ENCODE measurements around the gene PITRM1. TPM values are rescaled to one million over a fixed set of nuclear protein-coding genes. Genes with fewer than 3 reads are reported as not detected.

The PITRM1 gene
- total RNA-seq, 1 experiment from 2014 or later = 70.4 TPM

GRCh38 chr10:3185386-3185785 is 12.8 kb upstream of the PITRM1 start:
- no peak for DNase-seq
- no peaks in the 10 kb centered on the region for H3K9me3 Mint-ChIP-seq (ENCODE audit: low read depth, unreplicated experiment)
- CTCF ChIA-PET = interaction anchor here (0.7 kb wide), 2 partner anchors 110 to 242 kb away, joined by 3 to 7 read pairs; no protein-coding TSS in a partner anchor
- no peaks in the 10 kb centered on the region for H3K36me3 Mint-ChIP-seq (ENCODE audit: insufficient read depth, unreplicated experiment)
- intact Hi-C loops (cut with micrococcal nuclease; ENCODE audit: unreplicated experiment) = no loop called here
- no peak overlapping the region for H3K4me3 Mint-ChIP-seq (ENCODE audit: low read depth, unreplicated experiment)
- no peak overlapping the region for H3K27ac Mint-ChIP-seq (ENCODE audit: unreplicated experiment)
- TF ChIP-seq, protein P1, sequence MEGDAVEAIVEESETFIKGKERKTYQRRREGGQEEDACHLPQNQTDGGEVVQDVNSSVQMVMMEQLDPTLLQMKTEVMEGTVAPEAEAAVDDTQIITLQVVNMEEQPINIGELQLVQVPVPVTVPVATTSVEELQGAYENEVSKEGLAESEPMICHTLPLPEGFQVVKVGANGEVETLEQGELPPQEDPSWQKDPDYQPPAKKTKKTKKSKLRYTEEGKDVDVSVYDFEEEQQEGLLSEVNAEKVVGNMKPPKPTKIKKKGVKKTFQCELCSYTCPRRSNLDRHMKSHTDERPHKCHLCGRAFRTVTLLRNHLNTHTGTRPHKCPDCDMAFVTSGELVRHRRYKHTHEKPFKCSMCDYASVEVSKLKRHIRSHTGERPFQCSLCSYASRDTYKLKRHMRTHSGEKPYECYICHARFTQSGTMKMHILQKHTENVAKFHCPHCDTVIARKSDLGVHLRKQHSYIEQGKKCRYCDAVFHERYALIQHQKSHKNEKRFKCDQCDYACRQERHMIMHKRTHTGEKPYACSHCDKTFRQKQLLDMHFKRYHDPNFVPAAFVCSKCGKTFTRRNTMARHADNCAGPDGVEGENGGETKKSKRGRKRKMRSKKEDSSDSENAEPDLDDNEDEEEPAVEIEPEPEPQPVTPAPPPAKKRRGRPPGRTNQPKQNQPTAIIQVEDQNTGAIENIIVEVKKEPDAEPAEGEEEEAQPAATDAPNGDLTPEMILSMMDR (IDR thresholded peaks at IDR 0.05; ENCODE audit: unreplicated experiment) = no peak
- peaks cover 22% of the 10 kb centered on the region for H3K27me3 Mint-ChIP-seq (ENCODE audit: unreplicated experiment)
- H3K4me1 Mint-ChIP-seq (ENCODE audit: low read depth, unreplicated experiment) = no peaks in the 10 kb centered on the region
- BruUV-seq (replicated peaks) = no TSS peak

GRCh38 chr10:3180355-3181025 is 7.9 kb upstream of the PITRM1 start:
- intact Hi-C loops (cut with micrococcal nuclease; ENCODE audit: unreplicated experiment) = no loop called here

GRCh38 chr10:3179174-3179573 is 6.6 kb upstream of the PITRM1 start:
- TF ChIP-seq, protein P1 (IDR thresholded peaks at IDR 0.05; ENCODE audit: unreplicated experiment) = no peak
- Mint-ChIP-seq H3K27me3 (ENCODE audit: unreplicated experiment) (peaks cover 61% of the 10 kb centered on the region), H3K4me1 (ENCODE audit: low read depth, unreplicated experiment) (no peaks in the 10 kb centered on the region), H3K36me3 (ENCODE audit: insufficient read depth, unreplicated experiment) (no peaks in the 10 kb centered on the region), H3K27ac (ENCODE audit: unreplicated experiment) (no peak overlapping the region), H3K9me3 (ENCODE audit: low read depth, unreplicated experiment) (no peaks in the 10 kb centered on the region), H3K4me3 (ENCODE audit: low read depth, unreplicated experiment) (no peak overlapping the region)
- DNase-seq = no peak
- CTCF ChIA-PET = no interaction called here
- BruUV-seq (replicated peaks) = no TSS peak
- intact Hi-C loops (cut with micrococcal nuclease; ENCODE audit: unreplicated experiment) = no loop called here

More at GRCh38 chr10:3180355-3181025, 7.9 kb upstream of the PITRM1 start:
- TF ChIP-seq, protein P1 (IDR thresholded peaks at IDR 0.05; ENCODE audit: unreplicated experiment) = no peak
- H3K4me1 Mint-ChIP-seq (ENCODE audit: low read depth, unreplicated experiment) = no peaks in the 10 kb centered on the region
- no TSS peak for BruUV-seq (replicated peaks)
- H3K4me3 Mint-ChIP-seq (ENCODE audit: low read depth, unreplicated experiment) = no peak overlapping the region
- no peak overlapping the region for H3K27ac Mint-ChIP-seq (ENCODE audit: unreplicated experiment)
- H3K9me3 Mint-ChIP-seq (ENCODE audit: low read depth, unreplicated experiment) = no peaks in the 10 kb centered on the region
- no peak for DNase-seq
- CTCF ChIA-PET = no interaction called here
- no peaks in the 10 kb centered on the region for H3K36me3 Mint-ChIP-seq (ENCODE audit: insufficient read depth, unreplicated experiment)
- peaks cover 57% of the 10 kb centered on the region for H3K27me3 Mint-ChIP-seq (ENCODE audit: unreplicated experiment)

DNA sequence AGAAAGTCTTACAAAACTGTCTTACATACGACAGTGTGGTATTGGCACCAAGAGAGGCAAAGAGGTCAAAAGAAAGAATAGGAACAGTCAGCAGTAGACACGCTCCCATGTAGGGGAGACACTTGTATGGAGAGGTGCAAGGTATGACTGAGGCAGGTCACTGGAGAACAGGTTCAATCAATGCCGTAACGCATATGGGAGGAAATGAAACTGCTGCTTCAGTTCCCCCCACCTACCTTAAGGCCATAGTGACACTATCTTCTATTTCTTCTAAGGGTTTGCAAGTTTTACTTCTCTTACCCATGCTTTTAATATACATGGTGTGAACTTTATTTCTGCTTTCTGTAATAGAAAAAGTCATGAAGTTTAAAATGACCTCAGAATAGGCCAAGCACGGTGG is 5.5 kb upstream of the PITRM1 start:
- Mint-ChIP-seq H3K4me3 (ENCODE audit: low read depth, unreplicated experiment) (no peak overlapping the region), H3K27me3 (ENCODE audit: unreplicated experiment) (peaks cover 53% of the 10 kb centered on the region), H3K4me1 (ENCODE audit: low read depth, unreplicated experiment) (peaks cover 4% of the 10 kb centered on the region), H3K9me3 (ENCODE audit: low read depth, unreplicated experiment) (no peaks in the 10 kb centered on the region), H3K27ac (ENCODE audit: unreplicated experiment) (no peak overlapping the region), H3K36me3 (ENCODE audit: insufficient read depth, unreplicated experiment) (peaks cover 6% of the 10 kb centered on the region)
- CTCF ChIA-PET = no interaction called here
- TF ChIP-seq, protein P1 (IDR thresholded peaks at IDR 0.05; ENCODE audit: unreplicated experiment) = no peak
- intact Hi-C loops (cut with micrococcal nuclease; ENCODE audit: unreplicated experiment) = no loop called here
- DNase-seq = no peak
- BruUV-seq (replicated peaks) = no TSS peak

Measured in Calu3 (cell line).